GM19328 (cell line): ENCODE measurements around the gene MYCN.

ENCODE experiments used
- ATAC-seq: cut with Tn5 transposase; IDR thresholded peaks from one replicate; pipeline ENCODE4 v1.9.1; 2021; ENCODE audit warnings: mild to moderate bottlenecking, moderate library complexity; ENCODE audit not compliant: unreplicated experiment

Gene MYCN

DNA sequence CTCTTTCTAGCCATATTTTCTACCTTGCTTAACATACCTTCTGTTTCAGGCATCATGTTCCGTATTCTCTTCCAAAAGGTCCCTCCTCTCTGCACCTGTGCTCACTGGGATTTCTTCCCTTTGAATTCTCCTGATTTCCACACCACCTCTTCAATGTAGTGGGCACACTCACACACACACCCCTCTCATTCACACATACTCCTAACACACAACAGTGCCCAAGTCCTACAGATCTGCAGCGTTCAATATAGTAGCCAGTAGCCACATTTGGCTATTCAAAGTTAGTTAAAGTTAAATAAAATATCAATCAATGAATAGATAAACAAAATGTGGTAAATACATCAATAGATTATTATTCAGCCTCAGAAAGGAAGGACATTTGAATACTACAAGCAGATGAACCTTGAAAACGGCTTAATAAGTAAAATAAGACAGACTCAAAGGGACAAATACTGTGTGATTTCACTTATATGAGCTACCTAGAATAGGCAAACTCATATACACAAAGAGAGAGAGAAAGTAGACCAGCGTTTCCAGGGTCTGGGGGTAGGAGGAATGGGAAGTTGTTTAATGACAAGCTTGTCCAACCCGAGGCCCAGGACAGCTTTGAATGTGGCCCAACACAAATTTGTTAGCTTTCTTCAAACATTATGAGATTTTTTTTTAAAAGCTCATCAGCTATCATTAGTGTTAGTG is 34.4 kb downstream of the MYCN start:
- no peak for ATAC-seq

- no peak for ATAC-seq
Observed at GRCh38 chr2:15975261-15975600, 34.9 kb downstream of the MYCN start.

GRCh38 chr2:15975676-15976075 is 35.3 kb downstream of the MYCN start:
- no peak for ATAC-seq

- ATAC-seq = no peak
Observed at GRCh38 chr2:15976354-15976753, 36.0 kb downstream of the MYCN start.

DNA sequence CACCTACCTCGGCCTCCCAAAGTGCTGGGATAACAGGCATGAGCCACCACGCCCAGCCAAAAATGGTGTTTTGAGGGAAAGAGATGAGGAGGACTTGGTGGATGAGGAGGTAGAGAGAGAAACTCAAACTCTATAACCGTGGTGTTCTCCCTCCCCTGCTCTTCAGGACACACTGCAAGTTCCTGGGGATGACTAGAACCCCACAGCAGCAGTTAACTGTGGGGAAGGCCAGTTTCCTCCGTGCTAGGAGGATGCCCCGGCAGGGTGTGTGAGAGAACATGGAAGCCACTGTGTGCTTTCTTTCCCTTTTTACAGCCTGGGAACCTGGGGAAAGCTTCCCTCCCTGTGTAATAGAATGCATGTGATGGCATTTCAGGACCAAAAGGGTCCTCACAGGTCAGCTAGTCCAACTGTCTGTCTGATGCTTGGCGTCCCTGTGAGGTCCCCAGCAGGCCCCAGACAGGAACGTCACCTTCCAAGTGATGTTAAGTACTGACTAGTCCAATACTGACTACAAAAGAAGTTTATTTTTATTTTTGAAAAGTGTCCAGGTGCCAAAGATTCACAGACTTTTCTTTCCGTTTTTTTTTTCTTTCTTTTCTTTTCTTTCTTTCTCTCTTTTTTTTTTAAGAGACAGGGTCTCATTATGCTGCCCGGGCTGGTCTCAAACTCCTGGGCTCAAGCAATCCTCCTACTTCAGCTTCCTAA is 38.9 kb downstream of the MYCN start:
- ATAC-seq = no peak

GRCh38 chr2:15979759-15980604 is 39.6 kb downstream of the MYCN start:
- ATAC-seq = no peak

- ATAC-seq = no peak
Observed at GRCh38 chr2:15980605-15981098, 40.3 kb downstream of the MYCN start.

DNA sequence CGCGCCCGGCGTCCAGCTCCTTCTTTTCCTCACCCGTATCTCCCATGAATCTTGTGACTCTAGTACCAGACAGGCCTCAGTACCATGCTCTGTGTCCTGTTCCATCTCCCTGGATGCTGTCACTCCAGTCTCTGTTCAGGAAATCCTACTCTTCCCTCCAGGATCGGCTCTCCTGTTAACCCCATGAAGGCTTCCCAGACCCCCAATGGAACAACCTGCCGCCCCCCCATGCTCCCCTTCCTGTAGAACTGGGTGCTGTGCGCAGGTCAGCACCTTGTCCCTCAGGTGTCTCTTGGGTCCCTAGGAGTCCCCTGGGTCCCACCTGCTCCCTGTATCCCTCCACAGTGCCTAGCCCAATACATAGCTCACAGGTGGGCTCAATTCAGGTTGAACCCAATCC is 41.3 kb downstream of the MYCN start:
- no peak for ATAC-seq

GRCh38 chr2:15982285-15983044 is 42.1 kb downstream of the MYCN start:
- no peak for ATAC-seq

- ATAC-seq = no peak
Observed at GRCh38 chr2:15983496-15983895, 43.1 kb downstream of the MYCN start.

GRCh38 chr2:15984368-15985255 is 44.3 kb downstream of the MYCN start:
- ATAC-seq = no peak

- no peak for ATAC-seq
Observed at GRCh38 chr2:15985531-15985930, 45.2 kb downstream of the MYCN start.

DNA sequence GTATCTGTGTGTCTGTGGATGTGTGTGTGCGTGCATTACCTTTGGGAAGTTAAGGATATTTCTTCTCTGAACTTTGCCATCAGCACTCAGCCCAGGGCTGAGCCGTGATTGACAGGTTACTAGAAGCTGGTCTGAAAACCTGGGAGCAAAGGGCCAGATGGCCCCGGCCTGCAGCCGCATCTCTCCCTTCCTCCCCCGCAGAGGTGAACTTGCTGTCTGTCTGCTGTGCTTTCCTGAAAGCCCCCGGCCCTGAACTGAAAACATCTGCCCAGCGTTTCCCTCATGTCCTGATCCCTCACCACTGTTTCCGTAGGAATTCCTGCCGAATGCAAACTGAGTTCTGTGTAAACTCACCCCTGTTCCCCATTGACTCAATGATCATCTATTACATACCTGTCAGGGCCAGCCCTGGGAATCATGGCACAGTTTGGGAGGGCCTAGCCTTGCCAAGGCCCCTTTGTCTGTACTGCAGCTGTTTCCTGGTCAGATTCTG is 45.8 kb downstream of the MYCN start:
- no peak for ATAC-seq

DNA sequence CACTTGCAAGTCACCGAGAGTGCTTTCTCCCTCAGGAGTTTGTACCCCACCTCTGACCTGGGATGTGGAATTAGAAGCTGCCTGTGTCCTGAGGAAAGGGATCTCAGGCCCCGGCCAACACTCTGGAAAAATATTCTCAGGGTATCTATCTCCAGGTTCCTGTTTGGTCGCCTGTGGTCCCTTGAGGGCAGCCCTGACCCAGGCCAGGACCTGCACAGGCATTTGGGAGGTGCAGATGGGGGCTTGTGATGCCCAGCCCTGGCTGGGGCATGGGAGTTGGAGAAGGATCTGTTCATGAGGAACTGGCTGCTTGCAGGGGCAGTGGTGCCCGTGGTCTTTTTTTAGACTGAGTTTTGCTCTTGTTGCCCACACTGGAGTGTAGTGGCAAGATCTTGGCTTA is 46.3 kb downstream of the MYCN start:
- no peak for ATAC-seq

DNA sequence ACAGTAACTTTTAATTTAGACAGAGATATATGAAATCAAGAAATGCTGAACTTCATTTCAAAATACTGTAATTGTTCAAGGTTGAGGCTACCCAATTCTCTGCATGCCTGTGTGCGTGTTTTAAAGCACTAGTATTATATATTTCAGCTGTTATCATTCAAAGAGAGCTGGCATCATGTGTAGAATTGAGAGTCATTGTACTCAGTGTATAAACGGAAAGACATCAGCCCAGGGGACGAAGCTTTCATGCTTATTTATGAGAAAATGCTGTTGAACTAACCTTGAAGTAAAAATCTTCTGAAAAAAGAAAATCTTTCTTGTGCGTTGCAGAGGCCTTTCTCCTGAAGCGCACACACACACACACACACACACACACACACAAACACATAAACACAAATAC is 48.4 kb downstream of the MYCN start:
- ATAC-seq = no peak

DNA sequence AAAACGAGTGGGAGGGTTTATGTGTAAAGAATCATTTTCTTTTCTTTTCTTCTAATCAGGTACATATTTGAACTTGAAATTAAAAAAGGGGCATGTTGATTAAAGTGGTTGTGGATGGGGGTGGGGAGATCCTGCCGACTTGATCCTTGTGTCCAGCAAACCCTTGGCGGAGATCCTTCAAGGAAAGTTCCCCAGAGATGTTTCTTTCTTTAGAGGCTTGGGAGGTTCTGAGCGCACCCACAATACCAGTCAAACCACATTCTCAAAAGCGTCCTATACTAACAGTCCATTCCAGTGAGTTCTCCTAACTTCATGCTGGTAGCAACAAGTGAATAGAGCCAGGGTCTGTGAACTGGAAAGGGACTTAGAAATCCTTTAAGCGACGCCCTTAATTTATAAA is 49.2 kb downstream of the MYCN start:
- no peak for ATAC-seq

- no peak for ATAC-seq
Observed at GRCh38 chr2:15990151-15991101, 50.1 kb downstream of the MYCN start.

- no peak for ATAC-seq
Observed at GRCh38 chr2:15991231-15991630, 50.9 kb downstream of the MYCN start.
